Ramos (cell line): ENCODE results near the gene SDHC.
"Not testable (repeated sequence)": the region's sequence is repeated elsewhere in the genome, so short reads cannot be mapped to it uniquely, and the experiment has no call there.

Experiments used
- in situ Hi-C: fragments of 300-500 bp; cut with MboI; formaldehyde crosslinking; loops from one replicate; pipeline ENCODE4 v1.14.3; 2022; ENCODE audit warnings: low sequenced_read_pairs; ENCODE audit not compliant: unreplicated experiment

Gene SDHC

DNA sequence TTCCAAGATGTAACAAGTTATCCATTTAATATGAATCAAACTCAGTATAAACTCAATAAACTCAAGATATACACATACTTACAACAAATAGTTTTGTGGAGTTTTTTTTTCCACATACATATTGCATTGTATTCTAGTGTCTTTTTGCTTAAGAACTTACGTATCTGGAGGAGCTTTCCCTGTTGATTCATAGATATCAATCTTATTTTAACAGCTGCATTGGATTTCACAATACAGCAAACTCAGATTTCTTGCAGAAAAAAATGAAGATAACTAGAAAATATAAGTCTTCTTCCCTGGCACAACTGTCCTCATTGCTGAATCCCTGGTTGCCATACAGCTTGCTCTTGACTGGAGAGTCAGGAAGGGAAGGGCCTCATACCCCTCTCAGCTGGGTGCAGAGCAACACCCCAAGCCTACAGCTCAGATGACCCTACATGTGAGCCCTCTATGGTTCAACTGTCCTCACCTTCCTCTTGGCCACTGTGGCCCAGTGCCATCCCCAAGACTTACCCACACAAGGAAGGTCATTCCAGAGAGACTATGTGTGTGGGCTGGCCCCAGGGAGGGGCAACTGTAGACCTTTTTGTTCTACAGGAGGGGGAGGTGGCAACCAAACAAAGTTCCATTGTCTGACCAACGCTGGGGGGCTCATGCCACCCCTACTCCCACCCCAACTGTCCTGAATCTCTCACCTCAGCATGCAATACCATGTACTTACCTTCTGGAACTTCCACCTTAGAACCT, 6.1 kb upstream of the SDHC start:
- in situ Hi-C loops = no loop called here

DNA sequence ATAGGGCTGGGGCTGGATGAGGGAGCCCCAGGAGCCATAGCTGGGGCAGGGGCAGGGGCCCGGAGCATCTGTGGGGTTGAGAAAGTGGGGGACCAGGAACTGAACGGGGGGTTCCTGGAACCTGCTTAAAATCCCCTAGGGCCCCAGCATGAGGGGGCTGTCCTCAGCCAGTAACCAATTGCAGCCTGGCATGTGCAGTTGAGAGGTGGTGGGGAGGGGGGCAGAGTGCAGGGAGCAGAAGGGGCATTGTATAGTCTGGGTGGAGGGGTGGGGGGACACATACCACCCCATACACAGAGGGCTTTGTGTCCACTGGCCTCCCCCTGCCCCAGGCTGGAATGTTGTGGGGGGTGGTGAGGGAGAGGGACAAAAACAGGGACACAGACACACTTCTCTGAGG, 4.3 kb upstream of the SDHC start, which contains the start of gene MPZ:
TSS of gene MPZ (minus strand) at position 101 of the 400 bp plus-strand sequence. CDS start at position 38, 63 bp downstream.
- in situ Hi-C loops = no loop called here

DNA sequence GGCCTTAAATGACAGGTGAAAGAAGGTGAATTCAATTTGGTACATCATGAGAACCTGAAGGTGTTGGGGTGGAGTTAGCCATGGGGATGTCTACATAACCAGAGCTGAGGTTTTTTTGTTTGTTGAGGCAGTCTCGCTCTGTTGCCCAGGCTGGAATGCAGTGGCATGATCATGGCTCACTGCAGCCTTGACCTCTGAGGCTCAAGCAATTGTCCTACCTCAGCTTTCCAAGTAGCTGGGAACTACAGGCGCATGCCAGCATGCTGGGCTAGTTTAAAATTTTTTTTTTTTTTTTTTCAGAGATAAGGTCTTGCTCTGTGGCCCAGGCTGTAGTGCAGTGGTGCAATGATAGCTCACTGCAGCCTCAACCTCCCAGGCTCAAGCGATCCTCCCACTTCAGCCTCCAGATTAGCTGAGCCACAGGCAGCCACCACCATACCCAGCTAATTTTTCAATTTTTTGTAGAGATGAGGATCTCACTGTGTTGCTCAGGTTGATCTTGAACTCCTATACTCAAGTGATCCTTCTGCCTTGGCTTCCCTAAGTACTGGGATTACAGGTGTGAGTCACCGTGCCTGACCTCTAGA, 2.5 kb upstream of the SDHC start:
- in situ Hi-C loops = no loop called here

DNA sequence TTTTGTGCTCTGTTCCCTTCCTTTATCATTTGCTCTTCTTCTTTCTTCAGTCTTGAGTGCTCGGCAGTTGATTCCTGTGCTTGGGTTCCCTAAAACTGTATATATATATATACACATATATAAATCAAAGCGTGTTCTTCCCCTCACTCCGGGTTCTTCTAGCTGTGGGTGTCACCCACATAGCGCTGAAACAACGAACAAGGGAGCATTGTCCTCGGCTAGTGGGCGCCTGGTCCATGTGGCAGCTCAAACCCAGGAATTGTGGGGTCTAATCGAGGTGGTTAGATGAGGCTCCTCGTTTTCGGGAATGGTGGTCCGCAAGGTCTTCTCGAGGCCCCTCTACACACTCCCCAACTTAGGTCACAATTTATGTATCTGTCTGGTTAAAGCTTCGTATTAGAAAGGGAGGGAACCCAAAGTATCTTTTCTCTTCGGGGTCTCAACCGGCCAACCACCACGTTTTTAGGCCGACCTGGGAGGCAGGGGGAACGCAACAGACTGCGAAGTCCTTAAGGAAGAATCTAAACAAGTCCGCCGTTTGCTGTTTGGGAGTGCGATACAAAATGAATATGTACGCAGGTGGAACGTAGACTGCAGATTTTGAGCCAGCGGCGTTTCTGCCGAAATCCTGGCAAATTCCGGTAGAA, 504 bp upstream of the SDHC start:
- in situ Hi-C loops = no loop called here

DNA sequence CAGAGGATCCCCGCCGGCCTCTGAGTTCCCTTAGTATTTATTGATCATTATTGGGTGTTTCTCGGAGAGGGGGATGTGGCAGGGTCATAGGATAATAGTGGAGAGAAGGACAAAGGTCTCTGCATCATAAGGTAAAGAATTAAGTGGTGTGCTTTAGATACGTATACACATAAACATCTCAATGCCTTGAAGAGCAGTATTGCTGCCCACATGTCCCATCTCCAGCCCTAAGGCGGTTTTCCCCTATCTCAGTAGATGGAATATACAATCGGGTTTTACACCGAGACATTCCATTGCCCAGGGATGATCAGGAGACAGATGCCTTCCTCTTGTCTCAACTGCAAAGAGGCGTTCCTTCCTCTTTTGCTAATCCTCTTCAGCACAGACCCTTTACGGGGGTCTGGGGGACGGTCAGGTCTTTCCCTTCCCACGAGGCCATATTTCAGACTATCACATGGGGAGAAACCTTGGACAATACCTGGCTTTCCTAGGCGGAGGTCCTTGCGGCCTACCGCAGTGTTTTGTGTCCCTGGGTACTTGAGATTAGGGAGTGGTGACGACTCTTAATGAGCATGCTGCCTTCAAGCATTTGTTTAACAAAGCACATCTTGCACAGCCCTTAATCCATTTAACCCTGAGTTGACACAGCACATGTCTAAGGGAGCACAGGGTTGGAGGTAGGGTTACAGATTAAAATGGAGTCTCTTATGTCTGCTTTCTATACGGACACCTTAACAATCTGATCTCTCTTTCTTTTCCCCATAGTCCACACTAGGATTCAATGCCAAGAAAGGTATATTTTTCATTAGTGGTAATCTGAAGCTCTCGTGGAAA, 1.9 kb downstream of the SDHC start:
- in situ Hi-C loops = not testable (repeated sequence)

DNA sequence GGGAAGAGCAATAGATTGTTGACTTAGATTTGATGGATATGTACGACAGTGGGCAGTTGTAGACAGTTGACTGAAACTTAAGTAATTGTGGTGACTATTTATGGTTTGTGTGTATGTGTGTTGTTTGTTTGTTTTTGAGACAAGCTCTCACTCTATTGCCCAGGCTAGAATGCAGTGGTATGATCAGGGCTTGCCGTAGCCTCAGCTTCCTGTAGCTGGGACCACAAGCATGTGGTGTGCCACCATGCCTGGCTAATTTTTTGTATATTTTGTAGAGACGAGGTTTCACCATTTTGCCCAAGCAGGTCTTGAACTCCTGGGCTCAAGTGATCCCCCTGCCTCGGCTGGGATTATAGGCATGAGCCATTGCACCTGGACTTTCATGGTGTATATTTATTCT, 9.8 kb downstream of the SDHC start:
- in situ Hi-C loops = no loop called here

DNA sequence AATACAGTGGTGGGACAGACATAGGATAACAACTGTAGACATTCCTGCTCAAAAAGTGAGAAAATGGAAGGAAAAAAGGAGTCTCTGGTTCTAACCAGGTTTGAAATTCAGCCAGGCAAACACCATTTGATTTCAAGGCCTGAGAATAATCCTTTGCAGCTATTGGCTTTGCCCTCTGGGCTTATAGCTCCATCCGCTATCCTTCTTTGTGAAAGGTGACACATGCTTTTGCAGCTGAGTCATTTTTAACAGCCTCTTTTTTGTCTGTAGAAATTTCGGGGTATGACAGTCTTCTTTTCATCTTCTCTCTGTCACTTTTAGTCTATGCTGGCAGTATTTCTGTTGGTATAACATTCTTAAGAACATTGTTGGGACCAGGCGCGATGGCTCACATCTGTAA, 16.2 kb downstream of the SDHC start:
- in situ Hi-C loops = no loop called here

DNA sequence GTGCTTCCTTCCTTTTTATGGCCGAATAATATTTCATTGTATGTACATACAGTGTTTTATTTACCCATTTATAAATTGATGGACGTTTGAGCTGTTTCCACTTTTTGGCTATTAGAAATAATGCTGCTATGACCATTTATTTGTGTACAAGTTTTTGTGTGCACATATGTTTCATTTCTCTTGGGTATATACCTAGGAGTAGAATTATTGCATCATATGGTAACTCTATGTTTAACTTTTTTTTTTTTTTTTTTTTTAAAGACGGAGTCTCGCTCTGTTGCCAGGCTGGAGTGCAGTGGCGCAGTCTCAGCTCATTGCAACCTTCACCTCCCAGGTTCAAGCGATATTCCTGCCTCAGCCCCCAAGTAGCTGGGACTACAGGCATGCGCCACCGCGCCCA, 19.0 kb downstream of the SDHC start:
- in situ Hi-C loops = no loop called here

DNA sequence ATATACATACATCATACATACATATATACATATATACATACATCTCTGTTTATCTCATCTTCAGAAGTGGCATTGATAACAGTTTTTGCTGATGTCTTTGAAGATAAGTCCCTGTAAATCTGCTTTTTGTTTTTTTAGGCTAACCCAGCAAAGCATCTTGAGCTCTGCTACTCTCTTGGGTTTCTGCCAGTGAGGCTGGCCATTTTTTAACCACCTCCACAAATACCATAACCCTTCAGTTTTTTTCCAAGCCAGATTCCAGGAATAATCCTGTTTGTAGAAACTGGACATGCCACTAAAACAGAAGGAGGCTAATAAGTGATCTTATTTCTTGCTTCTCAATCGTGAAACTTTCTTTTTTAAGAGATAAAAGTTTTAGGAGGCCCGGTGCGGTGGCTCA, 21.6 kb downstream of the SDHC start:
- in situ Hi-C loops = no loop called here

DNA sequence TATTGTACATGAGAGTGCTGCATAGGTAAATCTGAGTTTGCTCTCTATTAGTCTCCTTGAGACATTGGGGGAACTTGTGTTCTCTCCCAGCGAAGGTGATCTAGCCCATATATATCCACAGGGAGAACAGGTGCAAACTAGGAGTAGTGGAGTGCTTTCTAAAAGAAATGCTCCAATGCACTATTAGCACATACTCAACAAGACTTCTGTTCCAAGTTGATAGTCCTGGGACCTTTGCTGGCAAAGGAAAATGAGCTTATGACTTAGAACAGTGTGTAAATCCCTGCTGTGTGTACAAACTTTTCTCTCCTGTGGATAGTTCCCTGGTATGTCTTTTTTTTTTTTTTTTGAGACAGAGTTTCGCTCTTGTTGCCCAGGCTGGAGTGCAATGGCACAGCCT, 28.0 kb downstream of the SDHC start:
- in situ Hi-C loops = no loop called here

DNA sequence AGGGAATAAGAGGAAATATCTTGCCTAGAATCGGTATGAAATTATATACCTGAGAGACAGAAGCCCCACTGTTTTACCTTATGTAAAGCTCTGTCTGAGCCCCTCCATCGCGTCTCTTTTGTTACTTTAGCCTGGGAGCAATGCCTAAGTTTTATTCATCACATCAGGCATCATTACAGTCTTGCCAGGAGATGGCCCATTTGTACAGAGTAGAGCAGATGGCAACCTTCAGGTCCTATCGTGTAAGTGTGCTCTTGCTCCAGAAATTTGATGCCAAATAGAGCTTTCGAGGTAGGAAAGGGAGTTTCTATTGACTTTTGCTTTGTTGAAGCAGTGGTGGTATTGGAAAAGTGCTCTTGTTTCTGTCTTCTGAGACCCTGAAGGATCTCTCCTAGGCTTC, 28.6 kb downstream of the SDHC start:
- in situ Hi-C loops = no loop called here

DNA sequence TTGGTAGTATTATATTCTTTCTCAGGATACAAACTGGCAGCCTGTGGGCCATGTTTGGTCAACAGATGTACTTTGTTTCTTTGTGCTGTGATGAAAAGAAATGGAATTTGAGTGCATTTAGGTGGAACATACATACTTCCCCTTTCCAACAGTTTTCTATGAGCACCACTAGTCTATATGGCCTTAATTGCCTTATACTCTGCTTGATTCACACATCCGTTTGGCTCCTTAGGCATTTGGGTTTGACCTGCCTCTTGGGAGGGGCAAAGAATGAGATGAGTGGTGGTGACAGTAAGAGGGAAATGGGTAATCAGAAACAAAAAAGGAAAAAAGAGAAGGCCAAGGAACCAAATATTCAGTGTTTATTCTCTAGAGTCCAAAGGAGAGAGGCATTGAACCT, 36.5 kb downstream of the SDHC start:
- in situ Hi-C loops = no loop called here

DNA sequence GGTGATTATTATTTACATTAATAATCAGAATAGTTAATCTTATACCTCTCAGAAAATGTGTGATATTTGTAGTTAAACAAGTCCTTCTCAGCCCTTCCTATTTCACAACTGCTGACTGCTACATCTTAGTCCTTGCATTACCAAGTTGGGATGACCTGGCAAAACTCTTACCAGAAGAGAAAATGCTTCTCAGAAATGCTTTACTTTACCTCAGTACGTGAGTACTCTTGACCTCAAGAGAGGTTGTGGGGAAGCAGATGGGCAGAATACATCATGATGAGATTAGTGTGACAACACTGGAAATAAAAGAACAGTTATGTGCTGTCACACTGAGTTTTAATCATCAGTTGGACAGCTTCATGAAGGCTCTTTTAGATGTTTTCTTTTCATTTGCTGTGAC, 37.3 kb downstream of the SDHC start:
- in situ Hi-C loops = no loop called here

DNA sequence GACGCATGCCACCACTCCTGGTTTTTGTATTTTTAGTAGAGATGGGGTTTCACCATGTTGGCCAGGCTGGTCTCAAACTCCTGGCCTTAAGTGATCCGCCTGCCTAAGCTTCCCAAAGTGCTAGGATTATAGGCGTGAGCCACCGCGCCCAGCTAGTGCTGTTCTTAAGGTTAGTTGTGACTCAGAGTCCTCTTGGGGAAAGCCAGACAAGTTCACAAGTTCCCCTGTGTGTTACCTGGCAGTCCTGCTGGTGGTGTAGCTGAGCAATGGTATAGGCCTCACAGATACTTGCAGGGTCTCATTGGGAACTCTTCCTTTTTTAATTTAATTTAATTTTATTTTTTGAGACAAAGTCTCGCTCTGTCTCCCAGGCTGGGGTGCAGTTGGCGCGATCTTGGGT, 42.9 kb downstream of the SDHC start:
- in situ Hi-C loops = no loop called here

DNA sequence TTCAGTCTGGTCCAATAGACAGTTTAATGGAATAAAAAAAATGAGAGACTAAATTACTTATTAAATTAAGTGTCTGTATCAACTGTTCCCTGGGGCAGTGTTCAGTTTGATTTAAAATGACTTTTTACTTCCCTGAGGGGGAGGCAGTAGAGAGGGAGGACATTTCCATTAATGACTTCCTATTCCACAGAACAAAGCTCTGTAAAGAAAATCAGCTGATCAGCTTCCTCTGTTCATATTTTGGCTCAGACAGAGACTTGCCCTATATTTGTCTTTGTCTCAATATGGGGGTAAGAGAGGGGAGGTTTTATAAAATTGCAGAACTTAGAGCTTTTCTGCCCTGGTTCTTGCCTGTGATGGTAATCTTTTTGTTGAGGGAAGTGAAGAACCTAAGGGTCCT, 45.1 kb downstream of the SDHC start:
- in situ Hi-C loops = no loop called here

DNA sequence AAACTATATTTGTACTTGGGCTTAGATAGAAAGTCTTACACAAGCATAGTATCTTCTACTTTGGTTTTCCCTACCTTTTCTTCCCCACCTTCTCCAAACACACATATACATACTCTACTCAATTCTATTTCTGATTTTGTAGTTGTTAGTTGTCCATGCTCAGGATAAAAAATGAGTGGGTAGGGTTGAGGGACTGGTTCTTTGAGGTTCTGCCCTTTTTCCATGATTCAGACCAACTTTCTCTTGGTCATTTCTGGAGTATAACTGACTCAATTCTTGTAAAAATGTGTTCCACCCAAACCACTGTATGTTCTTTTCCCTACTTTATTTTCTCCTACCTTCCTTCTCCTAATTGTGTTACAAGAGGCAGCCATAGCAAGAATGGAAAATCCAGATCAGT, 50.2 kb downstream of the SDHC start:
- in situ Hi-C loops = no loop called here

DNA sequence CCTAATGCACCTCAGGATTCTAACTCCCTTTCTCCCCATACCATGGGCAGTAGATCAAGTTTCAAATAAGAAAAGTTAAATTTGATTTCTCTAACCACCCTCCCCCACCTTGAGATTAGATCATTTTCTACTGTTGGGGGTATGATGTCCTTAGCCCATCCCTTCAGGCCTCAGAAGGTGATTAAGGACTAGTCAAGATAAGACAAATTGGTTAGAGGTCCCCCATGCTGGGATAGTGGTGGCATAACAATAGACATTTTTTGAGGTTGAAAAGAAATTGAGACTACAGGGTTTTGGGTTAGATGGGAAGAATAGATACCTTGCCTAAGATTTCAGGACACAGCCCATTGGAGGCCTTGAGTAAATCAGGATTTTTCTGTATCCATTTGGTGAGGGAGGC, 51.0 kb downstream of the SDHC start:
- in situ Hi-C loops = no loop called here

DNA sequence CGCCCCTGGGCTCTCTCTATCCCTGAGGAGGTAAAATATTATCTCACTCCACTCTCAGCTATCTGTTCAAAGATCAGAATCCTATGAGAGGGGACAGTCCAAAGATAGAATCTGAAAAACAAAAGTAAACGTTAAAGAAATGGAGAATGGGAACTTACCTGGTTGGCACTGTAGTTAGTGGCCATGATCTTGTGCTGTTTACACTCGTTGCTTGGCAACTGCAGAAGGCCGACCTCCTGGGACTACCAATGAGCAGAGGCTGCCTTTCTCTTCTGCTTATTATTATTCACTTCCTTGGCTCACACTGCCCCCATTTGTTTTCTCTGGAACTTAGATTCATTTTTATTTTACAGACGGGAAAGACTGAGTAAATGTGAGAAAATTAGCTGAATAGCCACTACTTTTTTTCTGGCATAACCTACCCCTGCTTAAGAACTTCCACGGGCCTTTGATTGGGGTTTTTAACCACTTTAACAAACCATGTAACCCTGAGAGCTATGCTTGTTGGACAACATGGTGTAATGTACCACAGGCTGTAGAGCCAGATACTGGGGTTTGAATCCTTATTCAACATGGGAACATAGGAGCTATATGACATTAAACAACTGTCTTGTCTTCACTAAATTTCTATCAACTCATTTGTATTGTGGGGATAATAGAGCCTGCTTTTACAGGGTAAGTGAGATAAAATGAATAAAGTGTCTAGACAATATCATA, 53.7 kb downstream of the SDHC start, which contains the start of gene CFAP126:
TSS of gene CFAP126 (minus strand) at position 193 of the 717 bp plus-strand sequence. CDS start at position 185, 8 bp downstream.
- in situ Hi-C loops = no loop called here

DNA sequence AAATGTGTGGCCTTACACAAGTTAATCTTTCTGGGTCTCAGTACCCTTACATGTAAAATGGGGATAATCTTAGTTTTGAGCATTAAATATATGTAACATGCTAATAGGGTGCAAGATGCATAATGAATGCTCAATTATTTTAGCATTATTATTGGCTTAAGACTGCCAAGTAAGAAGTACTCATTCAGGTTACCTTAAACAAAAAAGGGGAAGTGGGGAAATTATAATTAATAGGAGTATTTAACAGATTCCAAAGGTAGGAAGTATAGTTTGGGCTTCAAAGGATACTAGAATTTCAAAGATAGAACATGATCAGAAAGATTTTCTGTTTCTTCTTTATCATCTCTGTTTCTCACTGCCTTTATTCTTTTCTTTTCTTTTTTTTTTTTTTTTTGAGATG, 59.3 kb downstream of the SDHC start:
- in situ Hi-C loops = no loop called here

DNA sequence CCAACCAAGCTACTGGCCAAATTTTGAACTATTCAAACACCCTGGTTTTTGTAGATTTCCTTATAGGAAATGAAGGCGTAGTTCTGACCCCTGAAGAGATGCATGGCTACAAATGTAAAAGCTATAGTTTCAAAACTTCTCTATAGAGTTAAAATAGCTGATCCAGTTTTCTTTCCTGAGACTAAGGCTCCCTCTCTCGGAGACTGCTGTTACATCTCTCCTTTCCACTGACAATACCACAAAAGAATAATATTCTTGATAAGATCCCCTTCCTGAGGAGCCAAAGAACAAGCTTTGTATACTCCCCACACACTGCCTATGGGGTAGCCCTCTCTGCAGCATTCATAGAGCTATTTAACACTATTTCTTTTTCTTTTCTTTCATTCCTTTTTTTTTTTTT, 60.2 kb downstream of the SDHC start:
- in situ Hi-C loops = no loop called here
